HEK293T (cell line): ENCODE measurements around the gene ANO2.

Source experiments
- CTCF ChIA-PET: fragments of 350-600 bp; formaldehyde crosslinking; extraction: SDS; loops from one replicate; lab custom pipeline; 2021; ENCODE audit warnings: antibody characterized with exemption, inconsistent platforms; lab: Yijun Ruan, JAX
- POLR2A ChIA-PET: fragments of 350-600 bp; formaldehyde crosslinking; extraction: SDS; loops from one replicate; lab custom pipeline; 2020; ENCODE audit warnings: antibody characterized with exemption, inconsistent platforms; lab: Yijun Ruan, JAX
- DNase-seq: peaks from one replicate; pipeline ENCODE4 v3.0.0; 2012; ENCODE audit warnings: mixed read lengths; ENCODE audit errors: extremely low spot score
- ARNT ChIP-seq: fragments of 450-650 bp; IDR thresholded peaks from 2 replicates; pipeline ENCODE4 v1.6.1; 2017; ENCODE audit warnings: mild to moderate bottlenecking
- BHLHE40 ChIP-seq: fragments of 450-650 bp; IDR thresholded peaks from 2 replicates; pipeline ENCODE4 v1.6.1; 2016; ENCODE audit warnings: mild to moderate bottlenecking, moderate library complexity, borderline replicate concordance
- CTBP1 ChIP-seq: fragments of 450-650 bp; IDR thresholded peaks from 2 replicates; pipeline ENCODE4 v1.6.1; 2016; ENCODE audit warnings: borderline replicate concordance
- ELF4 ChIP-seq: fragments of 450-650 bp; IDR thresholded peaks from 2 replicates; pipeline ENCODE4 v1.6.1; 2017; ENCODE audit warnings: antibody characterized with exemption
- FOXA1 ChIP-seq: fragments of 450-650 bp; IDR thresholded peaks from 2 replicates; pipeline ENCODE4 v1.6.1; 2016; ENCODE audit warnings: mild to moderate bottlenecking
- FOXK2 ChIP-seq: fragments of 450-650 bp; IDR thresholded peaks from 2 replicates; pipeline ENCODE4 v1.6.1; 2016; ENCODE audit warnings: mild to moderate bottlenecking
- FOXM1 ChIP-seq: fragments of 450-650 bp; IDR thresholded peaks from 2 replicates; pipeline ENCODE4 v1.6.1; 2017; ENCODE audit warnings: mild to moderate bottlenecking, borderline replicate concordance
- HDGF ChIP-seq: fragments of 450-650 bp; IDR thresholded peaks from 2 replicates; pipeline ENCODE4 v1.6.1; 2017; ENCODE audit warnings: antibody characterized with exemption, borderline replicate concordance
- L3MBTL2 ChIP-seq: fragments of 450-650 bp; conservative IDR thresholded peaks from 2 replicates; pipeline ENCODE4 v1.6.1; 2016; ENCODE audit warnings: mild to moderate bottlenecking
- LEF1 ChIP-seq: fragments of 450-650 bp; IDR thresholded peaks from 2 replicates; pipeline ENCODE4 v1.6.1; 2017; ENCODE audit warnings: mild to moderate bottlenecking, borderline replicate concordance
- NFRKB ChIP-seq: fragments of 450-650 bp; IDR thresholded peaks from 2 replicates; pipeline ENCODE4 v1.6.1; 2016; ENCODE audit warnings: mild to moderate bottlenecking, moderate library complexity
- PKNOX1 ChIP-seq: fragments of 450-650 bp; IDR thresholded peaks from 2 replicates; pipeline ENCODE4 v1.6.1; 2016
- SP1 ChIP-seq: fragments of 450-650 bp; IDR thresholded peaks from 2 replicates; pipeline ENCODE4 v1.6.1; 2017
- SUZ12 ChIP-seq: fragments of 450-650 bp; IDR thresholded peaks from 2 replicates; pipeline ENCODE4 v1.6.1; 2016; ENCODE audit warnings: mild to moderate bottlenecking
- TARDBP ChIP-seq: fragments of 450-650 bp; IDR thresholded peaks from 2 replicates; pipeline ENCODE4 v1.6.1; 2016
- ZNF384 ChIP-seq: fragments of 450-650 bp; IDR thresholded peaks from 2 replicates; pipeline ENCODE4 v1.6.1; 2016

The ANO2 gene

DNA sequence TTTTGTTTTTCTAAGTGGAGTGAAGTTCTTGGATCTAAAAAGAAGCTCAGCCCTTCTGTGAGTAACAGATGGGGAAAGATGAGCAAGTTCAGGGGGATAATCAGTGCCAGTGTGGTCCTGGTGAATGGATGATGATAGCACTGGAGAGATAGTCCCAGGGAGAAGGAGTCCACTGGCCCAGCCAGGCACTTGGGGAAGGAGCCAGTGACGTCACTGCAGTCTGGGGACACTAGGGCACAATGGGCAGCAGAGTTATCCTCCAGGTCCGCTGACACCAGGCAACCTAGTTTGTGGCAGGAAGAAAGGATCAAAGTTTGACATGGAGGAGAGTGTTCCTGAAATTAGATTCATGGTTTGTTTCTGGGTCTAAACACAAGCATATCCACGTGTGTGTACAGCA, 411.7 kb downstream of the ANO2 start:
- CTCF ChIA-PET: no interaction called here
- no peak for TF ChIP-seq PKNOX1
- no peak for TF ChIP-seq FOXA1
- no peak for TF ChIP-seq CTBP1
- no peak for TF ChIP-seq ARNT
- TF ChIP-seq SUZ12: no peak
- no peak for TF ChIP-seq HDGF
- no peak for TF ChIP-seq BHLHE40
- TF ChIP-seq TARDBP: no peak
- no peak for TF ChIP-seq SP1
- TF ChIP-seq FOXM1: no peak
- no peak for TF ChIP-seq ELF4
- TF ChIP-seq NFRKB: no peak
- no peak for TF ChIP-seq FOXK2
- no peak for TF ChIP-seq LEF1
- no peak for TF ChIP-seq L3MBTL2
- TF ChIP-seq ZNF384: no peak
- POLR2A ChIA-PET: no interaction called here
- DNase-seq: no peak

DNA sequence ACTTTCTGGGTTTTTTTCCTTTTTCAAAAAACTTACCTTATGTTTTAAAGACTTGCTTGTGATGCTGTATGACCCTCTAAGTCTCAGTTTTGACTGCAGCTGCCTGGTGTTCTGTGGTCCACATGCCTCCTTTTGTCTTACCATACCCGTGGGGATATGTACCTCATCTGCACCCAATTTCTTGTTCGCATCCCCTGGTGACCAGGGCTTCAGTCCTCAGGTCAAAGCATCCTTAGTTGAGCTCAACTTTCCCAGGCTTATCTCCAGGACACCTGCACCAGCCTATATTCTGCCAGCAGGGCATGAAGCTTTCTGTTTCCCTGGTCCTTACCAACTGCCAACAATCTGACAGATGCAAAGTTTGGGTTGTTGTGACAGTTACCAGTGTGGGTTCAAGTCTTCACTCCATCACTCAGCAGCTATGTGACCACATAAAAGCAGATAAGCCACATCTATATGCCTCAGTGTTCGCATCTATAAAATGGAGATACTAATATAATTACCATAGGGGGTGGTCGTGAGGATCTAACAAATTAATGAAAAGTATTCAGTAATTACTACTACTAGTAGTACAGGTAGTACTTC, 419.2 kb downstream of the ANO2 start:
- no peak for TF ChIP-seq HDGF
- no peak for TF ChIP-seq LEF1
- no peak for TF ChIP-seq SP1
- no peak for TF ChIP-seq ZNF384
- TF ChIP-seq NFRKB: no peak
- no peak for TF ChIP-seq L3MBTL2
- TF ChIP-seq TARDBP: no peak
- no peak for TF ChIP-seq PKNOX1
- no peak for TF ChIP-seq ARNT
- no peak for TF ChIP-seq FOXK2
- no peak for TF ChIP-seq ELF4
- no peak for TF ChIP-seq BHLHE40
- no peak for TF ChIP-seq FOXA1
- no peak for TF ChIP-seq SUZ12
- no peak for TF ChIP-seq CTBP1
- TF ChIP-seq FOXM1: no peak
- ChIA-PET POLR2A (no interaction called here), CTCF (interaction anchor here (0.7 kb wide), 1 partner anchor 86 kb away, joined by 3 read pairs; no protein-coding TSS in a partner anchor)
- DNase-seq: no peak

DNA sequence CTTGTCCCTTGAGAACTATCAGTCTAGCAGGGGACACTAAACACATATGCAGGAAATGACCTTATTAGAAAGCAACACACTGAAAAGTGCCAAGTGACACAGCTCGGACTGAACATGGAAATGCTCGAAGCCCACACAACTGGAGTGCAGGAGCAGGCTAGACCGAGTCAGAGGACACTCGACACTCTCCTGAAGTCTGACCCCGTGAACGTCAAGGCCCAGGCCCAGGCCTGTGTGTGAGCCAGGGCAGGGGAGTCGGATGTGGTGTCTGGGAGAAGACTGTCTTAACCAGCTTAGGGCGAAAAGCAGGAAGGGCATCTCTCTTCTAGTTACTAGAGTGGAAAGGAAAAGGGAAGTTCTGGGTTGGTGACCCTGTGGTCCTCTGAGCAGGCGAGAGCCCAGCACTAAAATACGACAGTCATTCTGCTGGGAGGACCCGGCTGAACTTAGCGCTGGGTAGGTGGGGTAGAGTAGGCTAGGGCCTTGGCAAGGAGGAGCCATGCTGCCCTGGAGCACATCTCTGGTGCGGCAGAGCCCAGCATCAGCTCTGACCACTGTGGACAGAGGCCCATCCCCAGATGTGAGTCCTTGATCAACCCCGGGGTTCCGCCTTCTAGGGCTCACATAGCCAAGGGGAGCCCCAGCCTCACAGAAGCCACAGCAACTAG, 420.2 kb downstream of the ANO2 start:
- TF ChIP-seq SUZ12: no peak
- no peak for TF ChIP-seq ZNF384
- TF ChIP-seq CTBP1: no peak
- no peak for TF ChIP-seq HDGF
- no peak for TF ChIP-seq LEF1
- TF ChIP-seq ELF4: no peak
- TF ChIP-seq FOXK2: no peak
- CTCF ChIA-PET: no interaction called here
- no peak for DNase-seq

GRCh38 chr12:5524116-5524768, 420.8 kb downstream of the ANO2 start:
- TF ChIP-seq LEF1 (no peak), TARDBP (no peak), FOXK2 (no peak), ZNF384 (no peak), BHLHE40 (no peak), SP1 (no peak), FOXA1 (no peak), ELF4 (no peak), SUZ12 (no peak), FOXM1 (no peak), NFRKB (no peak), ARNT (no peak), CTBP1 (no peak), L3MBTL2 (no peak), PKNOX1 (no peak), HDGF (no peak)
- ChIA-PET POLR2A (no interaction called here), CTCF (no interaction called here)
- DNase-seq: no peak

More for the DNA sequence above, 420.2 kb downstream of the ANO2 start:
- POLR2A ChIA-PET: no interaction called here

DNA sequence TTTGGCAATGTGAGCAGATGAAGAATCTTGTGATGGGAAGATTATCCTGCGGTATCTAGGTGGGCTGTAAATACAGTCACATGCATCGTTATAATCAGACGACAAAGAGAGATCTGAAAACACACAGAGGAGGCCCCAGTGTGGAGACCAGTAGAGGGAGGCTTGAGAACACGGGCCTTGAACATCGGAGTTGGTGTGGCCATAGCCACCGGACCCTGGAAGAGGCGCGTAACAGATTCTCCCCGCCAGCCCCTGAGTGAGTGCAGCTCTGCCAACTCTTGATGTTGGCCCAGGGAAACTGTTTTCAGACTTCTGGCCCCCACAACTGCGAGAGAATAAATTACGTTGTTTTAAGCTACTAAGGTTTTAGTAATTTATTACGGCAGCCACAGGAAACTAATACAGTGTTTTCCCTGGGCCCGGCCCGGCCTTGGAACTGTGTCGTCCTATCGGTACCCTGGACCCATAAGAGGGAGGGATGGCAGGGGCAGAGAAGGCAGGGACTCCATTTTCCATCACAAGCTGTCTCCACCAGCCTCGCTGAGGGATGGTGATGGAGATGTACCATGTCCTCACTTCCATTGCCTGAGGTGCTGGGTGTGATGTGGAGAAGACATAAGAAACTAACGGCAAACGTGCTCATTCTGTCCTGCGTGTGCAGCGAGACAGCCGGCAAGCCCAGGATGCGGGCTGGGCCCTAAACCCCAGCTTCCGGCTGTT, 421.5 kb downstream of the ANO2 start:
- ChIA-PET POLR2A (no interaction called here), CTCF (no interaction called here)
- no peak for TF ChIP-seq NFRKB
- no peak for TF ChIP-seq ELF4
- no peak for TF ChIP-seq SUZ12
- TF ChIP-seq FOXA1: no peak
- TF ChIP-seq FOXM1: no peak

More for the DNA sequence above, 421.5 kb downstream of the ANO2 start:
- no peak for DNase-seq
